Ovary (tissue), 3 donors: Measurements from ENCODE around the gene ANAPC1.

ENCODE experiments used
- POLR2A ChIP-seq: fragments of 450-650 bp; IDR thresholded peaks from one replicate; pipeline ENCODE4 v1.6.1; 2017; ENCODE audit warnings: antibody characterized with exemption, mild to moderate bottlenecking, moderate library complexity
- TF ChIP-seq, protein P1 (sequence below), 3 donors: fragments of 450-650 bp in 2 of 3; fragments of 200-600 bp in 1 of 3; IDR thresholded peaks; one replicate each; pipeline versions ENCODE4 v1.5.1 to v1.8.0; 2016 to 2022; ENCODE audit warnings: antibody characterized with exemption in 3 of 3, mild to moderate bottlenecking in 1 of 3
- donor health status: DM: no; HTN: no; CAD: no.

DNA sequence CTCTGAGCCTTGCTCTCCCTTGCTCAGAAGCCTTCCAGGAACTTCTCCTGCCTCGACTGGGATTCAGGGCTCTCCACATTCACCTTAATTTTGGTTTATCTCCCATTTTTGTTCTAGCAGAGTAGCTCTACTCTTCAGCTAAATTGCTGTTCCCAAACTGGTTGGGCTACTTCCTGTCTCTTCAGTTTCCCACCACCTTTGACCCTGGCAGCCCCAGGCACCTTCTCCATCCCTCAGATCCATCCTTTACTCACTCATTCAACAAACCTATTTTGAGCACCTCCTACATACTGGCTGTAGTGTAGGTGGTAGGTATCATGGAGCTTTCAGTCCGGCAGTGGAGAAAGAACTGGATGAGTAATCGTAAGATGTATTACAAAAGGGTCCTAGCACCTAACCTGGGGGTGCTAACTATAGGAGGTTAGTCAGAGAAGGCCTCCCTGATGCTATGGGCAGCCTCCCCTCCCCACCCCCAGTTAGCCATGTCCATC is 40.7 kb upstream of the ANAPC1 start:
- no peak for TF ChIP-seq POLR2A
- TF ChIP-seq, protein P1, sequence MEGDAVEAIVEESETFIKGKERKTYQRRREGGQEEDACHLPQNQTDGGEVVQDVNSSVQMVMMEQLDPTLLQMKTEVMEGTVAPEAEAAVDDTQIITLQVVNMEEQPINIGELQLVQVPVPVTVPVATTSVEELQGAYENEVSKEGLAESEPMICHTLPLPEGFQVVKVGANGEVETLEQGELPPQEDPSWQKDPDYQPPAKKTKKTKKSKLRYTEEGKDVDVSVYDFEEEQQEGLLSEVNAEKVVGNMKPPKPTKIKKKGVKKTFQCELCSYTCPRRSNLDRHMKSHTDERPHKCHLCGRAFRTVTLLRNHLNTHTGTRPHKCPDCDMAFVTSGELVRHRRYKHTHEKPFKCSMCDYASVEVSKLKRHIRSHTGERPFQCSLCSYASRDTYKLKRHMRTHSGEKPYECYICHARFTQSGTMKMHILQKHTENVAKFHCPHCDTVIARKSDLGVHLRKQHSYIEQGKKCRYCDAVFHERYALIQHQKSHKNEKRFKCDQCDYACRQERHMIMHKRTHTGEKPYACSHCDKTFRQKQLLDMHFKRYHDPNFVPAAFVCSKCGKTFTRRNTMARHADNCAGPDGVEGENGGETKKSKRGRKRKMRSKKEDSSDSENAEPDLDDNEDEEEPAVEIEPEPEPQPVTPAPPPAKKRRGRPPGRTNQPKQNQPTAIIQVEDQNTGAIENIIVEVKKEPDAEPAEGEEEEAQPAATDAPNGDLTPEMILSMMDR (IDR thresholded peaks at IDR 0.05): no peak
